ENCODE results near the gene VPS4A.

Gene VPS4A

DNA sequence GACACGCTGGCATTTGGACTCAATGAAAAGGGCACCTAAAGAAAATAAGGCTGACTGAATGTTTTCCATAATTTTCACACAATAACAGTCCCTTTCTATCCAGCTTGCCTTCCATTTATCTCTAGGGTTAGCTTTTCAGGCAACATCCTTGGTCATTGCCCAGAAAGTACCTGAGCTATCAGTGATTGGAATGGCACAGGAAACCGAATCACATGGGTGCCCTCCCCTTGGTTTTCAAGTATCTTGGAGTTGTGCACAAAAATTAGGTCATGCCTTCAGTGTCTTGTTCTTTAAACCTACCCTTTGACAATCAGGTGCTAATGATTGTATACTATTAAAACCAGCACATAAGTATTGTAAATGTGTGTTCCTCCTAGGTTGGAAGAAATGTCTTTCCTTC, 3.3 kb upstream of the VPS4A start:
- no peak for DNase-seq

- no peak for DNase-seq
Measured at GRCh38 chr16:69309316-69309715, 1.8 kb upstream of the VPS4A start.

GRCh38 chr16:69311533-69312387, 610 bp downstream of the VPS4A start:
- DNase-seq = peak; percentile 79

DNA sequence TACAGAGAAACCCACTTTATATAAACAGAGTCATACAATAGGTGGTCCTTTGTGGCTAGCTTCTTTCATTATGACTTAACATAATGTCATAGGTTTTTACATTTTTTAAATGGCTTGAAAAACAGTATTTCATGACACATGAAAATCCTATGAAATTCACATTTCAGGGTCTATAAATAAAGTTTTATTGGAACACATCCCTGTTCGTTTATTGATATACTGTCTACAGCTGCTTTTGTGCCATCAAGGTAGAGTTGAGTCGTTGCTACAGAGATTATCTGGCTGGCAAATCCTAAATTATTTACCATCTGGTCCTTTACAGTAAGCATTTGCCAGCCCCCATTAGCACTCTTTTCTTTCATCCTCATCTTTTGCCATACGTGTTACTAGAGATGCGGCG, 2.3 kb downstream of the VPS4A start:
- DNase-seq = no peak

- no peak for DNase-seq
Measured at GRCh38 chr16:69314534-69314933, 3.4 kb downstream of the VPS4A start.

GRCh38 chr16:69315486-69316311, 4.5 kb downstream of the VPS4A start:
- DNase-seq = no peak

DNA sequence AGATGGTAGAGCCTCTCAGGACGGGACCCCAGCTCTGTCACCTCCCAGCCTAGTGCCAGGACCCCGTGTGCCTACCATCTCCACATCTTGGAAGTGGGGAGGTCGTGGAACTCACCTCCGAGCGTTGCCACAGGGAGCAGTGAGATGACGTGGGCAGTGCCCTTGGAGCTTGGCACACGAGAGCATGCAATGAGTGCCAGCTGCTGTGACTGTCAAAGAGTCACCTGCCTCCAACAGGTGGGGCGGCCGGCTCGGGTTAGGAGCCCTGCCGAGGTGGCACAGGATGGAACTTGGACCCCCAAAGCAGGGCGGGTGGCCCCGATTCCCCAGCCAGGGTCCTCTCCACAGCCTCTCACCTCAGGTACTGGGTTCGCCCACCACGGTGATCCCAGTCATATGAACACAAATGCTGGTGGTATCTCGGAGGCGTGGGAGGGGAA, 5.5 kb downstream of the VPS4A start:
- no peak for DNase-seq

DNA sequence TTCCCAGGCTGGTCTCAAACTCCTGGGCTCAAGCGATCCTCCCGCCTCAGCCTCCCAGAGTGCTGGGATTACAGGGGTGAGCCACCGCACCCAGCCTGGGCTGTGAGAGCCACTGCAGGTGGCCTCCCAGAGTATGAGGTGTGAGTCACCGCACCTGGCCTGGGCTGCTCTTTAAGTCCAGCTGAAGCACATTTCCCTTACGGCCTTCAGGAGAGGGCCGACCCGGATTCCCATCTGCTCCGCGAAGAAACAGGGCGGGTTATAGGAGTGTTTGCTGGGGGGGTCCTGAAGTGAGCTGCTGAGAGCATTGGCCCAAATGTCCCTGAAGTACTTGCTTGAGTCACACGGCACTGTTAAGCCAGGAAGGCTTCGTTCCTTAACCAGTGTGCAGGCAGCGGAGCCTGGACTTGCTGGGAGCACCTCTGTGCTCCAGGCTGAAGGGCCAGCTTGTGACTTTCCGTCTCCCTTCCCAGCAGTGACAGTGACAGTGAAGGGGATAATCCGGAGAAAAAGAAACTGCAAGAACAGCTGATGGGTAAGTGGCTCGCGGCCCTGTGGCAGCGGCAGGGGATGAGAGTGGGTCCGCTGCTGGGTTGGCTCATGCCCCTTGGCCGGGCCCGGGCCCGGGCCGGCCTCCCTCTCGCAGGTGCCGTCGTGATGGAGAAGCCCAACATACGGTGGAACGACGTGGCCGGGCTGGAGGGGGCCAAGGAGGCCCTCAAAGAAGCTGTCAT, 7.2 kb downstream of the VPS4A start:
- DNase-seq = peak; percentile 47

DNA sequence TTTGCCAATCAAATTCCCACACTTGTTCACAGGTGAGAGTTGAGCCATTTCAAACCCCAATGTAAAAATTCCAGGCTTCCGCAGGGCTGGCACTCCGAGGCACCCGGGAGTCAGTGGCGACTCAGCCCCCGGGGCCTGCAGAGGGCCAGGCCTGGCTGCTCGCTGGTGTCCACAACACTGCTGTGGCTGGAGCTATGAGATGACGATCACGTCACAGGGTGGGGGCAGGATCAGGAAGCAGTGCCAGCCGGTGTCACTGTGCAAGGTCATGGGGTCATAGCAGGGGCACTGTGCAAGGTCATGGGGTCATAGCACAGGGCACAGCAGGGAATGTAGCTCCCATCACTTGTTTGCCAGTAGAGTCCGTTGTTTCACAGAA, 7.8 kb downstream of the VPS4A start:
- peak; percentile 54 for DNase-seq

- no peak for DNase-seq
Measured at GRCh38 chr16:69319381-69319780, 8.2 kb downstream of the VPS4A start.

DNA sequence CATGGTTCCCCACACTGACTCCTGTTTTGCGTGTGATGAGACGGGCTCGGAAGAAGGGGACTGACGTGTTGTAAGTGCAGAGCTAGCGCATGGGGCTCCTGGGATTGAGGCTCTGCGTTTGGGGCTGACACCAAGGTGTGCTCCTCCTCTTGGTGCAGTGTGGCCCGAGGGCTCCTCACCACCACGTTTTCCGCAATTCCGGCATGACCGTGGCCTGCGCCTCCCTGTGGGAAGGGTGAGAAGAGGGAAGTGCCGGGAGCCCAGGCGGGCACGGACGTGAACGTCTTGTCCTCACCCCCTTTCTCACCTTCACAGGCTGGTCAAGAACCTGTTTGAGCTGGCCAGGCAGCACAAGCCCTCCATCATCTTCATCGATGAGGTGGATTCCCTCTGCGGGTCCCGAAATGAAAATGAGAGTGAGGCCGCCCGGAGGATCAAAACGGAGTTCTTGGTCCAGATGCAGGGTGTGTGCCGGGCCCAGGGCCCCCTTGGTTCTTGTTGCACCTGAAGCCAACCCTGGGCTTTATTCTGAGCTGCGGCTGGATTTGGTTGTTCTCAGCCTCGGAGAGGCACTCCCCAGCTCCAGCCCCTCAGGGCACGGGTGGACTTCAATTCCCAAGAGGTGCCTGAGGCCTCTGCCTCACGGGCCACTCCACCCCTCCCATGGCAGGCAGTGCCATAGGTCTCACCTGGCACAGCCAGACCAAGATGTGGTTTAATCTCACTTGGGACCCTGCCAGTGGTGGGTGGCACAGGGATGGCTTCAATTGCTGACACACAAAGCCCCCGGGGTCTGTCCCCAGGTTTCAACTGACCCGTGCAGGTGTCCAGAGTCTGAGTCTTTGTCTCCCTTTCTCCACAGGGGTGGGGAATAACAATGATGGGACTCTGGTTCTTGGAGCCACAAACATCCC, 8.9 kb downstream of the VPS4A start:
- DNase-seq = no peak

- DNase-seq = no peak
Measured at GRCh38 chr16:69320740-69321073, 9.6 kb downstream of the VPS4A start.

DNA sequence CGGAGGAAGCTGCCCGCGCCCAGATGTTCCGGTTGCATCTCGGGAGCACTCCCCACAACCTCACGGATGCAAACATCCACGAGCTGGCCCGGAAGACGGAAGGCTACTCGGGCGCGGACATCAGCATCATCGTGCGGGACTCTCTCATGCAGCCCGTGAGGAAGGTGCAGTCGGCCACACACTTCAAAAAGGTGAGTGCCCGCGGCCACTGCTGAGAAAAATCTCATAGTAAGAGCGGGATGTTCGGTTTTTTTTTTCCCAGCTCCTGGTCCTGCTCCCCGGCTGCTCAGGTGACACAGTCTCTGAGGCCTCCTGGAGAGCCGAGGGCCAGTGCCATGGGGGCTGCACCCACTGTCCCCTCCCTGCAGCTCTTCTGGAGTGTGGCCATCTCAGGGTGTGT, 9.9 kb downstream of the VPS4A start:
- DNase-seq = no peak

- no peak for DNase-seq
Measured at GRCh38 chr16:69322343-69322742, 11.2 kb downstream of the VPS4A start.

DNA sequence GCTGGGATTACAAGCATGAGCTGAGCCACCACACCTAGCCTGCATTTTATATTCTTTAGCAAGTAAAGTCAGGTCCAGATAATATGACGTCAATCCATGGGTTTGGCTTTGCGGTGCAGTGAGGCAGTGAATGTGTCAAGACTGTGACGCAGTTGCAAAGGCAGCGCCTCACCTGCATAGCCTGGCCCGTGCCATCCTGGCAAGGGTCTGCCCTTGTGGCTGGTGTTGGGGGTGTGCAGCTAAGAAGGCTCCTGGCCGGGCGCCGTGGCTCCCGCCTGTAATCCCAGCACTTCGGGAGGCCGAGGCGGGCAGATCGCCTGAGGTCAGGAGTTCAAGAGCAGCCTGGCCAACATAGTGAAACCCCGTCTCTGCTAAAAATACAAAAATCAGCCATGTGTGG, 12.3 kb downstream of the VPS4A start:
- no peak for DNase-seq

GRCh38 chr16:69324013-69324531, 12.9 kb downstream of the VPS4A start:
- no peak for DNase-seq

- DNase-seq = no peak
Measured at GRCh38 chr16:69324585-69325253, 13.6 kb downstream of the VPS4A start.

GRCh38 chr16:69325784-69326171, 14.6 kb downstream of the VPS4A start:
- DNase-seq = no peak

DNA sequence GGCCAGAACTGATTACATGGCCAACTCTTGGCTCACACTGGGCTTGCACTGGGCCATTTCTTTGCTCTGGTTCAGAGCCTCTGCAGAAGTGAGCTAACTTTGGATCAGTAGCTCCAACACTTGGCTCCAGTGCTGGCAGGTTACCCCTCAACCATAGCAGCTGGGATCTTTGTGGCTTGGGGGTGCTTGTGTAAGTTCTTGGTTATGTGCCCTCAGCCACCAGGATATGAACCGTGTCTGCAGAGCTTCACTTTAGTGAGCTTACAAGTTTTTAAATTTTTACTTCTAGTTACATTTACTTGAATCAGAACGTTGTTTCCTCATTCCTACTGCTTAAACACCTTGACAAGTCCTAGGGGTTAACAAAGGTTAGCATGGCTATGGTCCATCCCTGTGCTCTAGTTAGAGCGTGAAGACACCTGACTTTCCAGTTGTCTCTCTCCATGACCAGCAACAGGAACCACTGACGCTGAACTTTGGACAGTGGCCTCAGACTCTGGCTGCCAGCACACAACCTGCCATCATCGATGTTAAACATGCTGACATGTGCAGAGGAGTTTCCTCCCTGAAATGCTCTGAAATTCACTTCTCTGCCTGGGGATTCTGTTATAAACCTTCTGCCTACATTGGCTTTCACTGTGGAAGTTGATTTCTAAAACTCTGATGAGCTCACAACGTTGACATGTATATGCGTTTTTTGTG, 15.2 kb downstream of the VPS4A start:
- DNase-seq = no peak

DNA sequence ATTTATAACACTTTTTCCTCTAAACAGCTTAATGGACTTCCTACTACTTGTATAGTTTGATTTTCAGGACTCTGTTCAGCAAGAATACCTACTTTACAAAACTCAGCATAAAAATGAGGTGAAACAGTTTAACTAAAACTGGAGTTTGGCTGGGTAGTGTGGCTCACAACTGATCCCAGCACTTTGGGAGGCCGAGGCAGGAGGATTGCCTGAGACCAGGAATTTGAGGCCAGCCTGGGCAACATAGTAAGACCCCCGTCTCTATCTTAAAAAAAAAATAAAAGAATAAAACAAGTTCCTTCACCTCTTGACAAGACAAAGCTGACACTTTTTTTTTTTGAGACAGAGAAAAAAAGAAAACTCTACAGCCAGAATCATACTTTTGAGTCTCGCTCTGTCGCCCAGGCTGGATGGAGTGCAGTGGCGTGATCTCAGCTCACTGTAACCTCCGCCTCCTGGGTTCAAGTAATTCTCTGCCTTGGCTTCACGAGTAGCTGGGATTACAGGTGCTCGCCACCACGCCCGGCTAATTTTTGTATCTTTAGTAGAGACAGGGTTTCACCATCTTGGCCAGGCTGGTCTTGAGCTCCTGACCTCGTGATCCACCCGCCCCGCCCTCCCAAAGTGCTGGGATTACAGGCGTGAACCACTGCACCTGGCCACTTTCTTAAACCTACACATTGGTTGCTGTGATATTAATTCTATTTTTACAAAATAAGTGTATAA, 16.6 kb downstream of the VPS4A start:
- peak; percentile 45 for DNase-seq
